ENCODE results near the gene S100A6.

Gene S100A6

GRCh38 chr1:153509729-153510354 is 25.9 kb downstream of the S100A6 start:
- Histone ChIP-seq H3K79me2 (ENCODE audit: control insufficient read depth, insufficient read depth, low read length, unreplicated experiment) (no peaks in the 10 kb centered on the region), H3K4me3 (ENCODE audit: low read depth, low read length) (no peak overlapping the region), H2AFZ (ENCODE audit: low read length, unreplicated experiment) (no peak overlapping the region), H3K4me1 (ENCODE audit: control insufficient read depth, insufficient read depth, low read length, unreplicated experiment) (peaks cover 29% of the 10 kb centered on the region), H3K36me3 (ENCODE audit: insufficient read depth, low read length) (no peaks in the 10 kb centered on the region), H3K27me3 (ENCODE audit: insufficient read depth, low read length) (no peaks in the 10 kb centered on the region), H3K27ac (ENCODE audit: low read depth, low read length) (no peak overlapping the region)

GRCh38 chr1:153509036-153509435 is 26.8 kb downstream of the S100A6 start:
- H3K27me3 ChIP-seq (ENCODE audit: insufficient read depth, low read length) = no peaks in the 10 kb centered on the region
- H3K27ac ChIP-seq (ENCODE audit: low read depth, low read length) = no peak overlapping the region
- H3K4me1 ChIP-seq (ENCODE audit: control insufficient read depth, insufficient read depth, low read length, unreplicated experiment) = peaks cover 29% of the 10 kb centered on the region
- H3K36me3 ChIP-seq (ENCODE audit: insufficient read depth, low read length) = no peaks in the 10 kb centered on the region
- H3K4me3 ChIP-seq (ENCODE audit: low read depth, low read length) = no peak overlapping the region
- no peak overlapping the region for H2AFZ ChIP-seq (ENCODE audit: low read length, unreplicated experiment)
- no peaks in the 10 kb centered on the region for H3K79me2 ChIP-seq (ENCODE audit: control insufficient read depth, insufficient read depth, low read length, unreplicated experiment)

- Histone ChIP-seq H3K4me3 (ENCODE audit: low read depth, low read length) (no peak overlapping the region), H3K27ac (ENCODE audit: low read depth, low read length) (peak overlapping the region; percentile 75), H3K4me1 (ENCODE audit: control insufficient read depth, insufficient read depth, low read length, unreplicated experiment) (peaks cover 29% of the 10 kb centered on the region), H2AFZ (ENCODE audit: low read length, unreplicated experiment) (no peak overlapping the region), H3K36me3 (ENCODE audit: insufficient read depth, low read length) (no peaks in the 10 kb centered on the region), H3K27me3 (ENCODE audit: insufficient read depth, low read length) (no peaks in the 10 kb centered on the region), H3K79me2 (ENCODE audit: control insufficient read depth, insufficient read depth, low read length, unreplicated experiment) (no peaks in the 10 kb centered on the region)
Measured at GRCh38 chr1:153507926-153508583, 27.7 kb downstream of the S100A6 start.

DNA sequence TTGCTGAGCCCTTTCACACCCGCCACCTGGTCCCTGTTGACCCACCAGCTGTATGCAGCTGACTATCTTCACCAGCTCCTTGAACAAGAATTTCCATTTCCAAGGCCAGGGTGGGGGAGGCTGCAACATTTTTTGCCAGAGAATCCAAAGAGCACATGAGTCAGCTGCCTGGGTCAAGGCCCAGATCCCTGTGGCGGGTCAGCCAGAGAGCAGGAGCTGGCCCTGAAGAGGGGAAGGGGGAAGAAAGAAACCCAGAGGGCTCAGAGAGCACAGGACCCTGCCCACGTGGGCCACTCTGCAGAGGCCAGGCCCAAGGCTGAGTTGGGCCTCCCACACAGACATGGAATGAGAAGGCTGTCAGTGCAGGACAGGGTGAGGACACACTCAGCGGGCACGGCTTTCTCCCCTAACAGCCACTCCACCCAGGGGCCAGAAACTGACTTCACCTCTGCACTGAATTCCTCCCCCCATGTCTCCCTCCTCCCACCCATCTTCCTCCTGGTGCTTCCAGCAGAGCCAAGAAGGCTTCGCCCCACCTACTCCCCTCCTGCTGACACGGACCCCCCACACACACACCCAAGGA is 28.9 kb downstream of the S100A6 start:
- Histone ChIP-seq H3K4me1 (ENCODE audit: control insufficient read depth, insufficient read depth, low read length, unreplicated experiment) (peaks cover 29% of the 10 kb centered on the region), H2AFZ (ENCODE audit: low read length, unreplicated experiment) (peak overlapping the region; percentile 83), H3K36me3 (ENCODE audit: insufficient read depth, low read length) (no peaks in the 10 kb centered on the region), H3K4me3 (ENCODE audit: low read depth, low read length) (peak overlapping the region; percentile 56; the same call in 1 of the 2 replicates), H3K27me3 (ENCODE audit: insufficient read depth, low read length) (no peaks in the 10 kb centered on the region), H3K79me2 (ENCODE audit: control insufficient read depth, insufficient read depth, low read length, unreplicated experiment) (no peaks in the 10 kb centered on the region), H3K27ac (ENCODE audit: low read depth, low read length) (peak overlapping the region; percentile 75)

DNA sequence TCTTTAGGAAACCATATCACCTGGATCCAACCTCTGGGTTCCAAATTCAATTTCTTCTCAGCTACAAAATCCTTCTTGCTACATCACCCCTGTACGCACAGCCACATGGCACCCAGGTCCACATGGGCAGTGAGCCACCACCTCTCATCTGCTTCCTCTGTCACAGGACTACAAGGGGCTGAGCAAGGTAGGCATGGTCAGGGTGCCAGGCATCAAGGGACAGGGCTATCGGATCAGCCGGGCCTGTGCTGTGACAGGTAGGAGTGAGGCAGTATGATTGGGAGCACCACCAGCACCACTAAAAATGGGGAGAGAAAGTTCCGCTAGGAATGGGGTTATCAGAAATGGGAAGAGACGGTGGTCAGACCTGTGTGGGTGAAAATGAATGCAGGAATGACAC is 29.4 kb downstream of the S100A6 start:
- H3K36me3 ChIP-seq (ENCODE audit: insufficient read depth, low read length) = no peaks in the 10 kb centered on the region
- H3K79me2 ChIP-seq (ENCODE audit: control insufficient read depth, insufficient read depth, low read length, unreplicated experiment) = no peaks in the 10 kb centered on the region
- peak overlapping the region; percentile 19; the same call in 1 of the 2 replicates for H3K27ac ChIP-seq (ENCODE audit: low read depth, low read length)
- peak overlapping the region; percentile 24; the same call in 1 of the 2 replicates for H3K4me3 ChIP-seq (ENCODE audit: low read depth, low read length)
- H2AFZ ChIP-seq (ENCODE audit: low read length, unreplicated experiment) = no peak overlapping the region
- no peaks in the 10 kb centered on the region for H3K27me3 ChIP-seq (ENCODE audit: insufficient read depth, low read length)
- H3K4me1 ChIP-seq (ENCODE audit: control insufficient read depth, insufficient read depth, low read length, unreplicated experiment) = peaks cover 29% of the 10 kb centered on the region

- Histone ChIP-seq H3K79me2 (ENCODE audit: control insufficient read depth, insufficient read depth, low read length, unreplicated experiment) (no peaks in the 10 kb centered on the region), H2AFZ (ENCODE audit: low read length, unreplicated experiment) (no peak overlapping the region), H3K4me3 (ENCODE audit: low read depth, low read length) (no peak overlapping the region), H3K27me3 (ENCODE audit: insufficient read depth, low read length) (no peaks in the 10 kb centered on the region), H3K36me3 (ENCODE audit: insufficient read depth, low read length) (no peaks in the 10 kb centered on the region), H3K27ac (ENCODE audit: low read depth, low read length) (no peak overlapping the region), H3K4me1 (ENCODE audit: control insufficient read depth, insufficient read depth, low read length, unreplicated experiment) (peaks cover 29% of the 10 kb centered on the region)
Measured at GRCh38 chr1:153505576-153505975, 30.2 kb downstream of the S100A6 start.

DNA sequence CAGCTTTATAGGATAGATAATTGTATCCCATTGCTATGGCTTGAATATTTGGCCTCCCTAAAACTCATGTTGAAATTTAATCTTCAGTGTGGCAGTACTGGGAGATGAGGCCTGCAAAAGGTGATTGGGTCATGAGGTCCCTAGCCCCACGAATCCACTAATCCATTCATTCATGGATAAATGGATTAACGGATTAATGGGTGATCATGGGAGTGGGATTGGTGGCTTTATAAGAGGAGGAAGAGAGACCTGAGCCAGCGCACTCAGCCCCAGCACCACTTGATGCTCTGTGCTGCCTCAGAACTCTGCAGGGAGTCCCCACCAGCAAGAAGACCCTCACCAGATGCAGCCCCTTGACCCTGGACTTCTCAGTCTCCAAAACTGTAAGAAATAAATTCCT is 32.0 kb downstream of the S100A6 start:
- Histone ChIP-seq H3K27me3 (ENCODE audit: insufficient read depth, low read length) (peaks cover 12% of the 10 kb centered on the region), H3K27ac (ENCODE audit: low read depth, low read length) (no peak overlapping the region), H3K4me1 (ENCODE audit: control insufficient read depth, insufficient read depth, low read length, unreplicated experiment) (peaks cover 29% of the 10 kb centered on the region), H2AFZ (ENCODE audit: low read length, unreplicated experiment) (no peak overlapping the region), H3K36me3 (ENCODE audit: insufficient read depth, low read length) (no peaks in the 10 kb centered on the region), H3K79me2 (ENCODE audit: control insufficient read depth, insufficient read depth, low read length, unreplicated experiment) (no peaks in the 10 kb centered on the region), H3K4me3 (ENCODE audit: low read depth, low read length) (no peak overlapping the region)

DNA sequence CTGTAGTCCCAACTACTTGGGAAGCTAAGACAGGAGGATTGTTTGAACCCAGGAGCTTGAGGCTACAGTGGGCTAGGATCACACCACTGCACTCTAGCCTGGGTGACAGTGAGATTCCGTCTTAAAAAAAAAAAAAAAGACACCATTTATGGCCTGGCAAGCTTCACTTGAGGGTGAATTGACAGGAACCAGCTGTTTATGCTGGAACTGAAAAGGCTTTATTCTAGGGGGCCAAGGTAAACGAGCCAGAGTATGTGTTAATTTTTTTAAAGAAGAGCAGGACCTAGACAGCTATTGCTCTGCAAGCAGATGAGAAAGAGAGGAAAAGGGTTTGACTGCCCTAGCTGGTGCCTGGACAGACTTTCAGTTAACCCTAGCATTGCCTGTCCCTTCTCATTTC is 37.0 kb downstream of the S100A6 start:
- Histone ChIP-seq H2AFZ (ENCODE audit: low read length, unreplicated experiment) (no peak overlapping the region), H3K4me3 (ENCODE audit: low read depth, low read length) (no peak overlapping the region), H3K79me2 (ENCODE audit: control insufficient read depth, insufficient read depth, low read length, unreplicated experiment) (no peaks in the 10 kb centered on the region), H3K4me1 (ENCODE audit: control insufficient read depth, insufficient read depth, low read length, unreplicated experiment) (no peaks in the 10 kb centered on the region), H3K27me3 (ENCODE audit: insufficient read depth, low read length) (peaks cover 13% of the 10 kb centered on the region), H3K36me3 (ENCODE audit: insufficient read depth, low read length) (no peaks in the 10 kb centered on the region), H3K27ac (ENCODE audit: low read depth, low read length) (no peak overlapping the region)

GRCh38 chr1:153495536-153495935 is 40.3 kb downstream of the S100A6 start:
- peaks cover 11% of the 10 kb centered on the region for H3K4me1 ChIP-seq (ENCODE audit: control insufficient read depth, insufficient read depth, low read length, unreplicated experiment)
- H3K79me2 ChIP-seq (ENCODE audit: control insufficient read depth, insufficient read depth, low read length, unreplicated experiment) = no peaks in the 10 kb centered on the region
- H3K27ac ChIP-seq (ENCODE audit: low read depth, low read length) = no peak overlapping the region
- H3K36me3 ChIP-seq (ENCODE audit: insufficient read depth, low read length) = no peaks in the 10 kb centered on the region
- no peak overlapping the region for H3K4me3 ChIP-seq (ENCODE audit: low read depth, low read length)
- peaks cover 13% of the 10 kb centered on the region for H3K27me3 ChIP-seq (ENCODE audit: insufficient read depth, low read length)
- no peak overlapping the region for H2AFZ ChIP-seq (ENCODE audit: low read length, unreplicated experiment)

DNA sequence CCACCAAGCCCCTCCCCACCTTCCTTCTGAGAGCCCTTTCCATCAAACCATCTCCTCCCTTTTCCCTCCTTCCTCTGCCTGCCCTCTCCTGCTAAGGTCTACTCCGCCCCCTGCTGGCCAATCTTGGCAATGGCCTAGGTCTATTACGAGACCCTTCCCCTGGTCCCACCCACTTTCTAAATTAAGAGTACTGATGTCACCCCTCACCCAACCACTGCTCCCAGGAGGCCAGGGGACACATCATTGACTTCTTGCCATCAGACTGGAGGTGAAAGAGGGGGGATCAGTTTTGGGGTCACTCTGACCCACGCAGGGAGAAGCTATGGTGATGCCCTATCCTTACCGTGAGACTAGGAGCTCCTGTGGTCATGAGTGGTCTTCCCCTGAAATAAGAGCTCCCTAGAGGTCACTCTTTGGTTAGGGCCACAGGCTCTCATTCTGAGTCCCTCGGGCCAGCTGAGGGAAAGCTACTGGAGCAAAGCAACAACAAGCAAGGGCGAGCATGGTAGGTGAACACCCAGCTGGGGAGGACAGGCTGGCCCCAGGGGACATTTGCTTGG is 40.7 kb downstream of the S100A6 start:
- Histone ChIP-seq H3K27ac (ENCODE audit: low read depth, low read length) (no peak overlapping the region), H3K4me3 (ENCODE audit: low read depth, low read length) (no peak overlapping the region), H2AFZ (ENCODE audit: low read length, unreplicated experiment) (no peak overlapping the region), H3K79me2 (ENCODE audit: control insufficient read depth, insufficient read depth, low read length, unreplicated experiment) (no peaks in the 10 kb centered on the region), H3K36me3 (ENCODE audit: insufficient read depth, low read length) (no peaks in the 10 kb centered on the region), H3K4me1 (ENCODE audit: control insufficient read depth, insufficient read depth, low read length, unreplicated experiment) (peaks cover 11% of the 10 kb centered on the region), H3K27me3 (ENCODE audit: insufficient read depth, low read length) (peaks cover 13% of the 10 kb centered on the region)
